Testis (tissue), 2 donors: ENCODE measurements around the gene PRADC1.

ENCODE experiments used
- CTCF ChIP-seq, 3 experiments: fragments of 450-650 bp in 2 of 3; fragments of 200-600 bp in 1 of 3; sonication (generic) in 1 of 3; IDR thresholded peaks; one replicate each; pipeline ENCODE4 v1.5.1; 2016 to 2019; ENCODE audit warnings: antibody characterized with exemption in 3 of 3, mild to moderate bottlenecking in 2 of 3, moderate library complexity in 1 of 3
- POLR2A ChIP-seq: fragments of 450-650 bp; IDR thresholded peaks from one replicate; pipeline ENCODE4 v1.6.1; 2017; ENCODE audit warnings: antibody characterized with exemption, mild to moderate bottlenecking, moderate library complexity

- TF ChIP-seq CTCF (IDR thresholded peaks at IDR 0.05), result no peak
- no peak for TF ChIP-seq POLR2A
These were observed 18.7 kb downstream of the PRADC1 start, which contains the start of gene SMYD5 for GRCh38 chr2:73214120-73215035.
